Astrocyte of the cerebellum (primary cell): ENCODE data around the gene FOSL1.

Experiments used
- DNase-seq: peaks from one replicate; pipeline ENCODE4 v3.0.0-alpha.2; 2011; ENCODE audit warnings: low read depth
- H3K4me3 ChIP-seq: 2 replicates; pipeline ENCODE4 v1.5.1; 2011; ENCODE audit warnings: mild to moderate bottlenecking, low read depth, low read length, moderate library complexity
- CTCF ChIP-seq: IDR thresholded peaks from 2 replicates; pipeline ENCODE4 v1.5.1; 2012; ENCODE audit warnings: low read length, low read depth, moderate library complexity, mild to moderate bottlenecking; ENCODE audit errors: missing control alignments
- in situ Hi-C: cut with HindIII; loops from 2 replicates; pipeline ENCODE4 v1.10.0; 2017; ENCODE audit warnings: low sequenced_read_pairs

Gene FOSL1

DNA sequence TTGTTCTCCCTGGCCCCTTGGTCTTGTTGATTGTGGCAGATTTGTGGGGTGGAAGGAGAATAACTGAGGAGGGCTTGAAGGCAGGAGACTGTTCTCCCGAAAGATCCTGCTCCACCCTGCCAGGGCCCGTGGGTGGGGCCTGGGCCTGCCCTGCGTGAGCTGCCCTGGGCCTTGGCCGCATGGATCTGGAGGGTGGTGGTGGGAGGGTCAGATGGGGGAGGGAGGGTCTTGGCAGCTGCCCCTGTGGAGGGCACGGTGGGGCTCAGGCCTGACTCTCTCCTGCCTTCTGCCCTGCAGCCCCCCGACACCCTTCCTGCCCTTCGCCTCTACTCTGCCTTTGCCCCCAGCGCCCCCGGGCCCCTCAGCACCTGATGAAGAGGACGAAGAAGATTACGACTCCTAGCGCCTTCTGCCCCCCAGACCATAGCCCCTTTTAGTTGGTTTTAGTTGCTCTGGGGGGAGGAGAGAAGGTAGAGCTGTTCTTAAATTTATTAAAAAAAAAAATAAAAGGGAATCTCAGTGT lies 20.9 kb upstream of the FOSL1 start:
- in situ Hi-C loops = no loop called here
- no peak for TF ChIP-seq CTCF
- no peak for DNase-seq
- H3K4me3 ChIP-seq = no peak overlapping the region

DNA sequence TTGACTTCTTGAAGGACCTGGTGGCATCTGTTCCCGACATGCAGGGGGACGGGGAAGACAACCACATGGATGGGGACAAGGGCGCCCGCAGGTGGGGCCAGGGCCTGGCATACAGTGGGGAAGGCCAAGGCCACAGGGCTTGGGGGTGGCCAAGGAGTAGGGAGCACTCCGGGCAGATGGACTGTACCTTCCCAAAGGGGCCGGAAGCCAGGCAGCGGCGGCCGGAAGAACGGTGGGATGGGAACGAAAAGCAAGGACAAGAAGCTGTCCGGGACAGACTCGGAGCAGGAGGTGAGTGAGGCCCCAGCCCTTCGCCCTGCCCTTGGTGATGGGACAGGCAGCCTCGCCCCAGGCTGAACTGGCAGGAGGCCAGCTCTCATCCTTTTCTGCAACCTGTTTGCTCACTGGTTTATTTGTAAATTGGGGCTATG lies 20.2 kb upstream of the FOSL1 start:
- H3K4me3 ChIP-seq = peak overlapping the region; percentile 72
- no peak for DNase-seq
- TF ChIP-seq CTCF = no peak
- in situ Hi-C loops = no loop called here

GRCh38 chr11:65919573-65920371 lies 19.6 kb upstream of the FOSL1 start:
- in situ Hi-C loops = no loop called here
- no peak for DNase-seq
- TF ChIP-seq CTCF = no peak

DNA sequence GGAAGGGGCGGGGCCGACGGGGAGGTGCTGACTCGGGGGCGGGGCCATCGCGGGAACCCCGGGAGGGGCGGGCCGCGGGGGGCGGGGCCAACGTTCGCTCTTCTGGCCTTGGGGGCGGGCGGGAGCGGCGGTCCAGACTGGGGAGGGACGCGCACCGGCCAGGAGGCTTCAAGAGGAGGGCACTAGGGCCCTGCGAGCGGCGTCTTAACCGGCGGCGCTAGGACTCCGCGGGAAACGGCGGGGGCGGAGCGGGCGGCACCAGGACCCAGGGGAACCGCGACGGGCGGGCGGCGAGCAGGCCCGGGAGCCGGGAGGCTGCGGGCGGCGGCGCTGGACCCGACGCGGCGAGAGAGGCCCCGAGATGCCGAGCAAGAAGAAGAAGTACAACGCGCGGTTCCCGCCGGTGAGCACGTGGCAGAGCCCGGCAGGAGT lies 19.0 kb upstream of the FOSL1 start, which contains the start of gene DRAP1:
DRAP1 (plus strand) TSS at position 286 of the 432 bp plus-strand sequence; CDS start at position 362, 76 bp downstream.
- TF ChIP-seq CTCF = no peak
- H3K4me3 ChIP-seq = peak within 1 kb of the TSS; percentile 94
- peak; percentile 94 for DNase-seq
- in situ Hi-C loops = no loop called here

More at GRCh38 chr11:65919573-65920371, 19.6 kb upstream of the FOSL1 start:
- H3K4me3 ChIP-seq = peak overlapping the region; percentile 72

DNA sequence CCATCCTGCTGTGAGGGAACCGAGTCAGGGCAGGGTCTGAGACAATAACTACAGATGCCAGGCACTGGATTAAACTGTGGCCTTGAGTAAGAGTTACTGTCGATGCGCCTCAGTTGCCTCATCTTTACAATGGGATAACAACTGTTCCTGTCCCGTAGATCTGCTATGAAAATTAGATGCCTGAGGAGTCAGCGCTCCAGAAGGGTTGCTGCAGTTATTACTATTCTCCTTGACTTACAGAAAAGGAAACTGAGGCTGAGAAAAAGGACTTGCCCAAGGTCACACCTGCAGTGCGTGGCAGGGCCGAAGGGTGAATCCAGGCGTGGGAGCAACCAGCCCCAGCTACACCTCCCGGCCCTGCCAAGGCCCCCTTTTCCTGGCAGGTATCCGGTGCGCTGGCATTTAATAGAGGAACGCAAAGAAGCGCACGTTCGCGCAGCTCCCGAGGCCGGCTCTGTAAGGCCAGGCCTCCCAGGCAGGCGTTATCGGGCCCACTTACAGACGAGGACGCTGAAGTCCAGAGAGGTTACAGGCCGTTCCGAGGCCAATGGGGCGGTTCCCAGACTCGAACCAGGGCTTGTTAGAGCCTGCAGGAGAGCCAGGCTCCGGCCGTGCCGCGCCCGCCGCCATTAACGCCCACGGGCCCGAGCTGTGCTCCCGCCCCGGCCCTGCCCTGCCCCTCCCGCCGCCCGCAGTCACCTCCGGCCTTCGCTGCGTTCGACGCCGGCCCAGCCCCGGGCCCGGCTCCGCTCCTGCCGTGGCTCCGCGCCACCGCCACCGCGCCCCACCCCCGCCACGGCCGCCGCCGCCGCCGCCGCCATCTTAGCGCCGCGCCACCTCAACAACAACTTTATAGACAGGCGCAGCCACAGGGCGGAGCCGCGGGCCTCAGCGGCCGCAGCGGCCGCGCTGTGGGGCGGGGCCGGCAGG lies 18.3 kb upstream of the FOSL1 start, which contains the start of gene C11orf68:
C11orf68 (minus strand) TSS at position 852 of the 930 bp plus-strand sequence; CDS start at position 821, 31 bp downstream.
- DNase-seq = no peak
- no peak for TF ChIP-seq CTCF
- in situ Hi-C loops = no loop called here
- peak within 1 kb of the TSS; percentile 94 for H3K4me3 ChIP-seq
